ENCODE measurements around the gene XAB2. TPM values are rescaled to one million over a fixed set of nuclear protein-coding genes. Genes with fewer than 3 reads are reported as not detected.

Gene XAB2
- total and polyA plus RNA-seq, 12 donors, result 7.1 to 121 (median 44.3) TPM

DNA sequence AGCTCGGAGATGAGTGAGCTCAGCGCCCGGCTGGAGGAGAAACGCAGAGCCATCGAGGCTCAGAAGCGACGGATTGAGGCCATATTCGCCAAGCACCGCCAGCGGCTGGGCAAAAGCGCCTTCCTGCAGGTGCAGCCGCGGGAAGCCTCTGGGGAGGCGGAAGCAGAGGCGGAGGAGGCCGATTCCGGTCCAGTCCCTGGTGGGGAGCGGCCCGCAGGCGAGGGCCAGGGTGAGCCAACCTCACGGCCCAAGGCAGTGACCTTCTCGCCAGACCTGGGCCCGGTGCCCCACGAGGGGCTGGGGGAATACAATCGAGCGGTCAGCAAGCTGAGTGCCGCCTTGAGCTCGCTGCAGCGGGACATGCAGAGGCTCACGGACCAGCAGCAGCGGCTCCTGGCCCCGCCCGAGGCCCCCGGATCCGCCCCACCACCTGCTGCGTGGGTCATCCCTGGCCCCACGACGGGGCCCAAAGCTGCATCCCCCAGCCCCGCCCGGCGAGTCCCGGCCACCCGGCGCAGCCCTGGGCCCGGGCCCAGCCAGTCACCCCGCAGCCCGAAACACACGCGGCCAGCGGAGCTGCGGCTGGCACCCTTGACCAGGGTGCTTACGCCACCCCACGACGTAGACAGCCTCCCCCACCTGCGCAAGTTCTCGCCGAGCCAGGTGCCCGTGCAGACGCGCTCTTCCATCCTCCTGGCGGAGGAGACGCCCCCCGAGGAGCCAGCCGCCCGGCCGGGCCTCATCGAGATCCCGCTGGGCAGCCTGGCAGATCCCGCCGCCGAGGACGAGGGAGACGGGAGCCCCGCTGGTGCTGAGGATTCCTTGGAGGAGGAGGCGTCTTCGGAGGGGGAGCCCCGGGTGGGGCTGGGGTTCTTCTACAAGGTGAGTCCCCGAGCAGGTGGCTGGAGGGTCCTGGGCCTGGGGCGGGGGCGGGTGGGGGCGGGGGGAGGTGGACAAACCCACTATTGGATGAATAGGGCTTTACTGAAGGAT is 16.8 kb downstream of the XAB2 start:
- H3K4me3 ChIP-seq, result no peak overlapping the region
- WGBS, 4 donors, result 93 to 96% (median 93%) methylated on average over 24 to 81 of the region's 81 CpGs
- no peaks in the 10 kb centered on the region for H3K27me3 ChIP-seq
- no peaks in the 10 kb centered on the region for H3K4me1 ChIP-seq (replicated peaks in 1 of 2)
- intact Hi-C loops (cut with DNase I), result no loop called here
- H3K9me3 ChIP-seq (replicated peaks in 1 of 3), result no peaks in the 10 kb centered on the region
- no peak for TF ChIP-seq POLR2A (IDR thresholded peaks at IDR 0.05)
- TF ChIP-seq, protein P1, sequence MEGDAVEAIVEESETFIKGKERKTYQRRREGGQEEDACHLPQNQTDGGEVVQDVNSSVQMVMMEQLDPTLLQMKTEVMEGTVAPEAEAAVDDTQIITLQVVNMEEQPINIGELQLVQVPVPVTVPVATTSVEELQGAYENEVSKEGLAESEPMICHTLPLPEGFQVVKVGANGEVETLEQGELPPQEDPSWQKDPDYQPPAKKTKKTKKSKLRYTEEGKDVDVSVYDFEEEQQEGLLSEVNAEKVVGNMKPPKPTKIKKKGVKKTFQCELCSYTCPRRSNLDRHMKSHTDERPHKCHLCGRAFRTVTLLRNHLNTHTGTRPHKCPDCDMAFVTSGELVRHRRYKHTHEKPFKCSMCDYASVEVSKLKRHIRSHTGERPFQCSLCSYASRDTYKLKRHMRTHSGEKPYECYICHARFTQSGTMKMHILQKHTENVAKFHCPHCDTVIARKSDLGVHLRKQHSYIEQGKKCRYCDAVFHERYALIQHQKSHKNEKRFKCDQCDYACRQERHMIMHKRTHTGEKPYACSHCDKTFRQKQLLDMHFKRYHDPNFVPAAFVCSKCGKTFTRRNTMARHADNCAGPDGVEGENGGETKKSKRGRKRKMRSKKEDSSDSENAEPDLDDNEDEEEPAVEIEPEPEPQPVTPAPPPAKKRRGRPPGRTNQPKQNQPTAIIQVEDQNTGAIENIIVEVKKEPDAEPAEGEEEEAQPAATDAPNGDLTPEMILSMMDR (IDR thresholded peaks at IDR 0.05), result no peak
- no peaks in the 10 kb centered on the region for H3K36me3 ChIP-seq (replicated peaks in 1 of 2)
- no peak for DNase-seq
- H3K27ac ChIP-seq, result no peak overlapping the region

DNA sequence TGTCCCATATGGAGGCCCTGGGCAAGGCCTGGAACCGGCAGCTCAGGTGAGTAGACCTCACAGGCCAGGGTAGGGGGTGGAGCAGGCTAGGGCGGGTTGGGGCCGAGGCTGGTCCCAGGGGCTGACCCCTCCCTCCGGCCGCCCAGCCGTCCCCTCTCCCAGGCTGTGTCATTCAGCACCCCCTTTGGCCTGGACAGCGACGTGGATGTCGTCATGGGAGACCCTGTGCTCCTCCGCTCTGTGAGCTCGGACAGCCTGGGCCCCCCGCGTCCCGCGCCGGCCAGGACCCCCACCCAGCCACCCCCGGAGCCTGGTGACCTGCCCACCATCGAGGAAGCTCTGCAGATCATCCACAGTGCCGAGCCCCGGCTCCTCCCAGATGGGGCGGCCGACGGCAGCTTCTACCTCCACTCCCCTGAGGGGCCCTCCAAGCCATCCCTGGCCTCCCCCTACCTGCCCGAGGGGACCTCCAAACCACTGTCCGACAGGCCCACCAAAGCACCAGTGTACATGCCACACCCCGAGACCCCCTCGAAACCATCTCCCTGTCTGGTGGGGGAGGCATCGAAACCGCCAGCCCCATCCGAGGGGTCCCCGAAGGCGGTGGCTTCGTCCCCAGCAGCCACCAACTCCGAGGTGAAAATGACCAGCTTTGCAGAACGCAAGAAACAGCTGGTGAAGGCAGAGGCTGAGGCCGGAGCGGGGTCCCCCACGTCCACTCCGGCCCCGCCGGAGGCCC is 17.6 kb downstream of the XAB2 start:
- Histone ChIP-seq H3K27me3 (no peaks in the 10 kb centered on the region), H3K27ac (no peak overlapping the region), H3K9me3 (replicated peaks in 1 of 3) (no peaks in the 10 kb centered on the region), H3K4me3 (no peak overlapping the region), H3K4me1 (replicated peaks in 1 of 2) (no peaks in the 10 kb centered on the region), H3K36me3 (replicated peaks in 1 of 2) (no peaks in the 10 kb centered on the region)
- 87 to 94% (median 89%) methylated on average over 13 to 41 of the region's 41 CpGs for WGBS, 4 donors
- intact Hi-C loops (cut with DNase I), result no loop called here
- TF ChIP-seq POLR2A (IDR thresholded peaks at IDR 0.05), result no peak
- TF ChIP-seq, protein P1 (IDR thresholded peaks at IDR 0.05), result no peak
- DNase-seq, result no peak

DNA sequence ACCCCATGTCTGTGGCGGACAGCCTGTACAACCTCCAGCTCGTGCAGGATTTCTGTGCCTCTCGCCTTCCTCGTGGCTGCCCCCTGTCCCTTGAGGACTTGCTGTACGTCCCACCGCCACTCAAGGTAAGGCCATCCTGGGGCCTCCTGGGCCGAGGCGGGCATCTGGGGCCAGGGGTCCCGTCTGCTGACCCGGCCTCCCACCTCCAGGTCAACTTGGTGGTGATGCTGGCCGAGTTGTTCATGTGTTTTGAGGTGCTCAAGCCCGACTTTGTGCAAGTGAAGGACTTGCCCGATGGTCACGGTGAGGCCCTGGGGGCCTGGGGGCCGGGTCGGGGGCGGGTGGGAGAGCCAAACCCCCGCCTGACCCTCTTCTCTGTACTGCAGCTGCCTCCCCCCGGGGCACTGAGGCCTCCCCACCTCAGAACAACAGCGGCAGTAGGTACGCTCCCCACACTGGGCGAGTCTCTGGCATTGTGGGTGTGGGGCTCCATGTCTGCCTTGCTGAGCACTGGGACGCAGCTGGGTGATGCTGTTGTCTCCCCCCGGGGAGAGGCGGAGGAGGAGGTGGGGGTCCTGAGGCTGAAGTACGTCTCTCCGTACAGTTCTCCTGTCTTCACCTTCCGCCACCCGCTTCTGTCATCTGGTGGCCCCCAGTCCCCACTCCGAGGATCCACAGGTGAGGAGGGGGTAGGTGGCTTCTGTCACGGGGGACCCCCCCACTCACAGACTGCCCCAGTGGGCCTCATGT is 18.7 kb downstream of the XAB2 start:
- H3K4me3 ChIP-seq, result no peak overlapping the region
- intact Hi-C loops (cut with DNase I), result no loop called here
- H3K36me3 ChIP-seq (replicated peaks in 1 of 2), result no peaks in the 10 kb centered on the region
- DNase-seq, result no peak
- H3K4me1 ChIP-seq (replicated peaks in 1 of 2), result no peaks in the 10 kb centered on the region
- H3K27ac ChIP-seq, result no peak overlapping the region
- H3K9me3 ChIP-seq (replicated peaks in 1 of 3), result no peaks in the 10 kb centered on the region
- 86 to 88% (median 88%) methylated on average over 18 to 31 of the region's 31 CpGs for WGBS, 4 donors
- no peaks in the 10 kb centered on the region for H3K27me3 ChIP-seq
- TF ChIP-seq POLR2A (IDR thresholded peaks at IDR 0.05), result no peak
- TF ChIP-seq, protein P1 (IDR thresholded peaks at IDR 0.05), result no peak

Measured in adrenal gland (tissue), 12 donors.